GM19397 (cell line): ENCODE results near the gene MRTFB.
"Not testable (repeated sequence)": the region's sequence is repeated elsewhere in the genome, so short reads cannot be mapped to it uniquely, and the experiment has no call there.

ENCODE experiments used
- ATAC-seq: cut with Tn5 transposase; IDR thresholded peaks from one replicate; pipeline ENCODE4 v1.9.1; 2021; ENCODE audit warnings: mild to moderate bottlenecking, moderate library complexity; ENCODE audit not compliant: unreplicated experiment

The MRTFB gene

GRCh38 chr16:14104066-14104465, 32.9 kb downstream of the MRTFB start:
- no peak for ATAC-seq

DNA sequence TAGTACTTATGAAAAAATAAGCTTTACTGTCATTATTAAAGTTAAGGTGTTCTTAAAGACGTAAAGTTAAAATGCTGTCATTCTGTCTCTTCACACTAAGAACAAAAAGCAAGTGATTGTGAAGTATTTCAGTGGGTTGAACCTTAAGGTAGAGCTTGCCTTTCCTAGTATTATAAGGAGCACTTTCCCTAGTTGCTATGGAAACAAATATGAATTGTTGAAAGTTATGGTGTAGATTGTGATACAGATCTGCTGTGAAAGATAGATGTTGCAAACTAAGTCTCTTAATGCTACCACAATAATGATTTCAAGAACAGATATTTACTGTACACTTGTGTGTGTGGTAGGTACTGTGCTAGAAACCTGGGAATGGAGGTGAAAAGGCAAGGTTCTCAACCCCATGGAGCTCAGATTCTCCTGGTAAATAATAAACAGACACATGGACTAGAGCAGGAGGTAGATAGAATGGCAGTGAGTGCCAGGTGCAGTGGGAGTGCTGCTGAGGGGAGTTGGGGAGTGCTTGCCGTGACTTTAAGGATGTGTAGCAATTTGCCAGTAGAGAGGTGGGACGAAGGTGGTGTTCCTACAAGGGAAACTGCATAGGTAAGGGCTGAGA, 34.7 kb downstream of the MRTFB start:
- ATAC-seq = no peak

- no peak for ATAC-seq
Observed at GRCh38 chr16:14106457-14106856, 35.3 kb downstream of the MRTFB start.

GRCh38 chr16:14106961-14107360, 35.8 kb downstream of the MRTFB start:
- ATAC-seq = no peak

GRCh38 chr16:14109077-14109775, 38.1 kb downstream of the MRTFB start:
- no peak for ATAC-seq

- no peak for ATAC-seq
Observed at GRCh38 chr16:14109782-14110727, 38.9 kb downstream of the MRTFB start.

DNA sequence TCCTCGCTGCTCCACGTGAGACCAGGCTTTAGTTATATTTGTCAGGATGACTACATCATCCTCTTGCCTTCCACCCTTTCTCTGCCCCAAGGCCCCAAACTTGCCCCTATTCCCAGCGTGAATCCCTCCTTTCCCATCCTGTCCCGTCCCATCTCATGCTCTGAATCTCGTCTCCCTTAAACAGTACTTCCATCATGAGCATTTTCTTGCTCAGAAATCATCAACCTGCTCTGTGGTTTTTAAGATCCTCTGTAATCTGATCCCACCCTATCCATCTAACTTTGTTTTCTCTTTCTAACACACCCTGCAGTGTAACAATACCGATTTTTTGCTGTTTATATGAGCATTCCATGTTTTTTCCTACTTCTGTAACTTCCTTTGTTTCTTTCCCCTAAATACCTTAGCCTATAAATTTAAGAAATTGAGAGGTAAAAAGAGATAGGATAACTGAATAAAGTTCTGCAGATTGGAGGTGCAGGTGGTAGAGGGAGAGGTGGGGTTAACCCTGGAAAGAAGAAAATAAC, 39.7 kb downstream of the MRTFB start:
- ATAC-seq = no peak

GRCh38 chr16:14111713-14112538, 40.8 kb downstream of the MRTFB start:
- ATAC-seq = no peak

- ATAC-seq = no peak
Observed at GRCh38 chr16:14112539-14112856, 41.4 kb downstream of the MRTFB start.

- no peak for ATAC-seq
Observed at GRCh38 chr16:14113344-14113743, 42.2 kb downstream of the MRTFB start.

DNA sequence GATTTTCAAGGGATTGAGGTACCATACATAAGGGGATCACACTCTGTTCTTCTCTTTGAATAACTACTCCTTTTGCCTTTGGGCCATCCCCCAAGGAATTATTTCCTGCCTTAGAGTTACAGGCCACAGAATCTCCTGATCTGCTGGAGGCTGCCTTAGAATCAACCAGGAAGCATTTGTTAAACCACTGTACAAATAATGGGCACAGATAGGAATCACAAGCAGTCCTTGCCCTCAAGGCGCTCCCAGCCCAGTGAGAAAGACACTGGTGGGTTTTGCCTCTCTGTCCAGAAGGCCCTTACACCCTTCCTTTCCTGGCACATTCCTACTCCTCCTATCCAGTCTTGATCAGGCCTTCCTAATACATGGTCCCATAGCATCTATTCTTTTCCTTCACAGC, 45.9 kb downstream of the MRTFB start:
- no peak for ATAC-seq

DNA sequence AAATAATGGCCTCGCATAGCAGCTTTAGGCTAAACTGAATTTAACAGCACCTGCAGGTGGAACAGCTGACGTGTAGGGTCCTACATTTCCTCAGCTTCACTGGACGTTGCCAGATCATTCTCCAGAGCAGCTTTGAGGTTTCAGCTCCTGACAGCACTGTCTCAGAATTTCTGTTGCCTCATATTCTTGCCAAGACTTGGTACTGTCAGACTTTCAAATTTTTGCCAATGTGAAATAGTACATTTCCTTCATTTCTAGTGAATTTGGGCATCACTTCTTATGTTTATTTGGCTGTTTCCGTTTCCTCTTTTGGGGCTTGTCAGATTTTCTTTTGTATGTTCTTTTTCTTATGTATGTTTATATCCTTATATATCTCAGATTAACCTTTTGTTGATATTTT, 48.7 kb downstream of the MRTFB start:
- no peak for ATAC-seq

DNA sequence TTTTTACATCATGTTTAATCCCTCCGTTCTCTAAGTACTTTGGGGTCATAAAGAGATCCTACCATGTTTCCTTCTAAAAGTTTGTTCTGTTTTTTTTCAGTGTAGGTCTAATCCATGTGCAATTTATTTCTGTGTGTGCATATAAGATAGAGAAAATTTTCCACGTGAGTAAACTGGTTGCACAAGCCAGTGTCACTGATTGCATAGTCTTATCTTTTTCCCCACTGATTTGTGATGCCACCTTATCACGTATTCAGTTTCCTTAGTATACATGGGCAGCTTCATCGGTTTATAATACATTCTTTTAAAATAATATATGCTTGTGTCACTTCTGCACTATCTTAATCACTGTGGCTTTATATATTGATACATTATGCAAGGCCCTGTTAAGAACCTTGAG, 49.2 kb downstream of the MRTFB start:
- ATAC-seq = no peak

DNA sequence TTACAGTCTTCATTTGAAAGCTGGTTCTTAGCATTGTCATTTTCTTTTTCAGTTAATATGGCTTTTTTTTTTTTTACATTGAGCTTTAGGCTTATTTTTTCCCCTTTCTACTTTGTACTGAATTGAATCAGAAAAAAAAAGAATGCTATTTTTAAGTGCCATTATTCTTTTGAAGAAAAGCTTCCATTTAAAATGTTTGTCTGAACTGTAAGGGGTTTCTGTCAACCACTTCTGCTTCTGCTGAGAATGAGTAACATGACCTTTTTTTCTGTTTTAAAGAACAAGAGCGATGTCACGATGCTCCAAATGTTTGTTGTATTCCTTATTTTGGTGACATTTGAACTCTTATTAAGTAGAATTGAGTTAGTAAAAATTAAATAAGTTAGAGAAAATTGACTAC, 50.0 kb downstream of the MRTFB start:
- no peak for ATAC-seq

DNA sequence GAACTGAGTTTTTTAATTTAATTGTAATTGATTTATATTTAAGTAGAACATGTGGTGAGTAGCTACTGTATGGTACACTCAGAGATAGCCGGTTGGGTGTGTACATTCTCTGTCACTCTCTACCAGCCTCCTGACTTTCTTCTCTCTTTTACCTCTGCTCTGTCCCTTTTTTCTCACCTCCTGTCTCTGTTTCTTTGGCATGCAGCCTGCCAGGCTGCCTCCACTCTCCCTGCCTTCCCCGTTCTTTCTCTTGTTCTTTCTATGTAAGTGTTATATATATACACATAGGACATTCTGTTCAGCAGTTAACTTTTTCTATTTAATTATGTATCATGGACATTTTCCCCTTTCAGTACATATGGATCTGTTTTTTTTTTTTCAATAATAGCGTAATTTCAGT, 50.8 kb downstream of the MRTFB start:
- no peak for ATAC-seq

DNA sequence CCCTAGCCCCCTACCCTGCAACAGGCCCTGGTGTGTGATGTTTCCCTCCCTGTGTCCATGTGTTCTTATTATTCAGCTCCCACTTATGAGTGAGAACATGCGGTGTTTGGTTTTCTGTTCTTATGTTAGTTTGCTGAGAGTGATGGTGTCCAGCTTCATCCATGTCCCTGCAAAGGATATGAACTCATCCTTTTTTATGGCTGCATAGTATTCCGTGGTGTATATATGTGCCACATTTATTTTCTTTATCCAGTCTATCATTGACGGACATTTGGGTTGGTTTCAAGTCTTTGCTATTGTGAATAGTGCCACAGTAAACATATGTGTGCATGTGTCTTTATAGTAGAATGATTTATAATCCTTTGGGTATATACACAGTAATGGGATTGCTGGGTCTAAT, 51.3 kb downstream of the MRTFB start:
- ATAC-seq = not testable (repeated sequence)

- ATAC-seq = no peak
Observed at GRCh38 chr16:14125000-14125681, 54.0 kb downstream of the MRTFB start.

- ATAC-seq = no peak
Observed at GRCh38 chr16:14125708-14126107, 54.6 kb downstream of the MRTFB start.

DNA sequence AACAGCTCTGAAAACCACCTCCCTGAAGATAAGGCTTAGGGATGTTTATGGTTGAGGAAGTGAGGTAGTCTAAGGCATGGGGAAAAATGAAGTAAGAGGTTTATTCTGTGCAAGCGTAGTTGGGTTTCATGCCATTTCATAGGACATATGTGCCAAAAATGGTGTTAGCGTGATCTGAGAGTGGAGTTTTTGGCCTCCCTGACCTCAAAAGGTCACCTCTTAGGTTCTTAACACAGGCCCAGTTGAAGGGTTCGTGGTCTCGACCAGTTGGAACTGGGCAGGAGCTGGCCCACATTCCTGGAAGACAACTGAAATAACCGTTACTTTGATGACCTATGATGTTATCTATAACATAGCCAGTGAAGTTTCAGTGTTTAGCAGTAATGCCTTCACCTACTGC, 57.0 kb downstream of the MRTFB start:
- no peak for ATAC-seq

DNA sequence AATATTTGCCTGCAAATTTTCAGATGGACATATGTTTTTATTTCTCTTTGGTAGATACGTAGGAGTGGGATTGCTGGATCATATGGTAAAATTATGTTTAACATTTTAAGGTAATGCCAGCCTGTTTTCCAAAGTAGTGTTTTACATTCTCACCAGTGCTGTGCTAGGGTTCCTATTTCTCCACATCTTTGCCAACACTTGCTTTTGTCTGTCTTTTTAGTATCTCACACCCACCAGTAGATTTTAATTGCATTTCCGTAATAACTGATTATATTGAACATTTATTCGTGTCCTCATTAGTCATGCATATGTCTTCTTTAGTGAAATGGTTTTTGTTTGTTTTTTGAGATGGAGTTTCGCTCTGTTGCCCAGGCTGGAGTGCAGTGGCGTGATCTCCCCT, 58.4 kb downstream of the MRTFB start:
- no peak for ATAC-seq
